ENCODE data around the gene FBXW10.
A peak's percentile ranks its signal among the peaks of the same experiment; 100 is the strongest.
"Not testable (repeated sequence)": the region's sequence is repeated elsewhere in the genome, so short reads cannot be mapped to it uniquely, and the experiment has no call there.

The FBXW10 gene

GRCh38 chr17:18743699-18744421, at the start of gene FBXW10:
Gene FBXW10, plus strand, starts transcription at chr17:18744054. Its CDS starts 191 bp downstream, at chr17:18744245.
- H3K36me3 ChIP-seq (ENCODE audit: control insufficient read depth, insufficient read depth, low read length); H3K4me3 ChIP-seq (ENCODE audit: low read length); H3K9ac ChIP-seq (ENCODE audit: low read length); H3K9me3 ChIP-seq (ENCODE audit: control insufficient read depth, low read length); H3K4me1 ChIP-seq (ENCODE audit: control insufficient read depth, insufficient read depth, low read length); H3K27me3 ChIP-seq (ENCODE audit: control insufficient read depth, insufficient read depth, low read length): not testable (repeated sequence)

- not testable (repeated sequence) for H3K4me3 ChIP-seq (ENCODE audit: low read length); H3K36me3 ChIP-seq (ENCODE audit: control insufficient read depth, insufficient read depth, low read length); H3K9ac ChIP-seq (ENCODE audit: low read length); H3K27me3 ChIP-seq (ENCODE audit: control insufficient read depth, insufficient read depth, low read length); H3K9me3 ChIP-seq (ENCODE audit: control insufficient read depth, low read length); H3K4me1 ChIP-seq (ENCODE audit: control insufficient read depth, insufficient read depth, low read length)
Measured at GRCh38 chr17:18695143-18695542, 48.7 kb upstream of the FBXW10 start.

GRCh38 chr17:18698473-18699103, 45.3 kb upstream of the FBXW10 start:
- not testable (repeated sequence) for H3K4me1 ChIP-seq (ENCODE audit: control insufficient read depth, insufficient read depth, low read length); H3K27me3 ChIP-seq (ENCODE audit: control insufficient read depth, insufficient read depth, low read length); H3K36me3 ChIP-seq (ENCODE audit: control insufficient read depth, insufficient read depth, low read length); H3K9me3 ChIP-seq (ENCODE audit: control insufficient read depth, low read length)
- Histone ChIP-seq H3K9ac (ENCODE audit: low read length) (peak overlapping the region; percentile 72), H3K4me3 (ENCODE audit: low read length) (peak overlapping the region; percentile 60)

- H3K4me1 ChIP-seq (ENCODE audit: control insufficient read depth, insufficient read depth, low read length); H3K36me3 ChIP-seq (ENCODE audit: control insufficient read depth, insufficient read depth, low read length); H3K9ac ChIP-seq (ENCODE audit: low read length); H3K4me3 ChIP-seq (ENCODE audit: low read length); H3K9me3 ChIP-seq (ENCODE audit: control insufficient read depth, low read length); H3K27me3 ChIP-seq (ENCODE audit: control insufficient read depth, insufficient read depth, low read length): not testable (repeated sequence)
Measured at GRCh38 chr17:18705955-18706354, 37.9 kb upstream of the FBXW10 start.

- not testable (repeated sequence) for H3K36me3 ChIP-seq (ENCODE audit: control insufficient read depth, insufficient read depth, low read length); H3K9ac ChIP-seq (ENCODE audit: low read length); H3K9me3 ChIP-seq (ENCODE audit: control insufficient read depth, low read length); H3K4me3 ChIP-seq (ENCODE audit: low read length); H3K27me3 ChIP-seq (ENCODE audit: control insufficient read depth, insufficient read depth, low read length); H3K4me1 ChIP-seq (ENCODE audit: control insufficient read depth, insufficient read depth, low read length)
Measured at GRCh38 chr17:18708215-18708614, 35.6 kb upstream of the FBXW10 start.

GRCh38 chr17:18712354-18712999, 31.4 kb upstream of the FBXW10 start:
- H3K4me3 ChIP-seq (ENCODE audit: low read length); H3K27me3 ChIP-seq (ENCODE audit: control insufficient read depth, insufficient read depth, low read length); H3K36me3 ChIP-seq (ENCODE audit: control insufficient read depth, insufficient read depth, low read length); H3K4me1 ChIP-seq (ENCODE audit: control insufficient read depth, insufficient read depth, low read length); H3K9ac ChIP-seq (ENCODE audit: low read length); H3K9me3 ChIP-seq (ENCODE audit: control insufficient read depth, low read length): not testable (repeated sequence)

- peaks cover 12% of the 10 kb centered on the region for H3K4me1 ChIP-seq (ENCODE audit: control insufficient read depth, insufficient read depth, low read length)
- not testable (repeated sequence) for H3K4me3 ChIP-seq (ENCODE audit: low read length); H3K9me3 ChIP-seq (ENCODE audit: control insufficient read depth, low read length); H3K27me3 ChIP-seq (ENCODE audit: control insufficient read depth, insufficient read depth, low read length); H3K36me3 ChIP-seq (ENCODE audit: control insufficient read depth, insufficient read depth, low read length)
- peak overlapping the region; percentile 57 for H3K9ac ChIP-seq (ENCODE audit: low read length)
Measured at GRCh38 chr17:18718643-18719427, 25.0 kb upstream of the FBXW10 start.

GRCh38 chr17:18719428-18720110, 24.3 kb upstream of the FBXW10 start:
- H3K4me1 ChIP-seq (ENCODE audit: control insufficient read depth, insufficient read depth, low read length) = peaks cover 12% of the 10 kb centered on the region
- not testable (repeated sequence) for H3K9me3 ChIP-seq (ENCODE audit: control insufficient read depth, low read length); H3K36me3 ChIP-seq (ENCODE audit: control insufficient read depth, insufficient read depth, low read length); H3K4me3 ChIP-seq (ENCODE audit: low read length); H3K27me3 ChIP-seq (ENCODE audit: control insufficient read depth, insufficient read depth, low read length)
- peak overlapping the region; percentile 57 for H3K9ac ChIP-seq (ENCODE audit: low read length)

GRCh38 chr17:18721775-18722547, 21.9 kb upstream of the FBXW10 start:
- not testable (repeated sequence) for H3K9me3 ChIP-seq (ENCODE audit: control insufficient read depth, low read length); H3K27me3 ChIP-seq (ENCODE audit: control insufficient read depth, insufficient read depth, low read length); H3K9ac ChIP-seq (ENCODE audit: low read length); H3K36me3 ChIP-seq (ENCODE audit: control insufficient read depth, insufficient read depth, low read length); H3K4me3 ChIP-seq (ENCODE audit: low read length)
- H3K4me1 ChIP-seq (ENCODE audit: control insufficient read depth, insufficient read depth, low read length) = peaks cover 12% of the 10 kb centered on the region

GRCh38 chr17:18722612-18723011, 21.2 kb upstream of the FBXW10 start:
- peaks cover 12% of the 10 kb centered on the region for H3K4me1 ChIP-seq (ENCODE audit: control insufficient read depth, insufficient read depth, low read length)
- not testable (repeated sequence) for H3K9ac ChIP-seq (ENCODE audit: low read length); H3K9me3 ChIP-seq (ENCODE audit: control insufficient read depth, low read length); H3K4me3 ChIP-seq (ENCODE audit: low read length); H3K36me3 ChIP-seq (ENCODE audit: control insufficient read depth, insufficient read depth, low read length); H3K27me3 ChIP-seq (ENCODE audit: control insufficient read depth, insufficient read depth, low read length)

- not testable (repeated sequence) for H3K36me3 ChIP-seq (ENCODE audit: control insufficient read depth, insufficient read depth, low read length); H3K9me3 ChIP-seq (ENCODE audit: control insufficient read depth, low read length); H3K4me3 ChIP-seq (ENCODE audit: low read length); H3K9ac ChIP-seq (ENCODE audit: low read length); H3K27me3 ChIP-seq (ENCODE audit: control insufficient read depth, insufficient read depth, low read length)
- peaks cover 12% of the 10 kb centered on the region for H3K4me1 ChIP-seq (ENCODE audit: control insufficient read depth, insufficient read depth, low read length)
Measured at GRCh38 chr17:18723509-18723908, 20.3 kb upstream of the FBXW10 start.

All from mucosa of stomach (tissue), 1 donor.